NT2/D1 (cell line): Measurements from ENCODE around the gene SLC25A45.

Experiments used
- DNase-seq: peaks from one replicate; pipeline ENCODE4 v3.0.0-alpha.2; 2011; ENCODE audit warnings: low read depth, low spot score
- H3K27me3 ChIP-seq: 2 replicates; pipeline ENCODE4 v1.6.0; 2011; ENCODE audit warnings: mild to moderate bottlenecking; ENCODE audit not compliant: insufficient read length, insufficient read depth
- H3K36me3 ChIP-seq: 2 replicates; pipeline ENCODE4 v1.6.1; 2011; ENCODE audit warnings: mild to moderate bottlenecking, low read length, mixed read lengths; ENCODE audit not compliant: insufficient read depth, insufficient read length
- H3K4me1 ChIP-seq: 2 replicates; pipeline ENCODE4 v1.5.1; 2011; ENCODE audit not compliant: insufficient read depth, insufficient read length
- H3K4me3 ChIP-seq: 2 replicates; pipeline ENCODE4 v1.5.1; 2011; ENCODE audit warnings: low read depth; ENCODE audit not compliant: insufficient read length
- H3K9ac ChIP-seq: 2 replicates; pipeline ENCODE4 v1.6.0; 2011; ENCODE audit warnings: low read depth; ENCODE audit not compliant: insufficient read length
- H3K9me3 ChIP-seq: 2 replicates; pipeline ENCODE4 v1.5.1; 2011; ENCODE audit warnings: mild to moderate bottlenecking, low read length; ENCODE audit not compliant: insufficient read depth
- SUZ12 ChIP-seq: IDR thresholded peaks from 2 replicates; pipeline ENCODE4 v1.6.1; 2011; ENCODE audit not compliant: insufficient read length, insufficient read depth; ENCODE audit errors: extremely low read depth
- YY1 ChIP-seq: IDR thresholded peaks from 2 replicates; pipeline ENCODE4 v1.6.1; 2011; ENCODE audit not compliant: insufficient read length, insufficient read depth
- ZNF274 ChIP-seq: IDR thresholded peaks from 2 replicates; pipeline ENCODE4 v1.6.1; 2011; ENCODE audit warnings: mild to moderate bottlenecking, low read depth, low read length

The SLC25A45 gene

DNA sequence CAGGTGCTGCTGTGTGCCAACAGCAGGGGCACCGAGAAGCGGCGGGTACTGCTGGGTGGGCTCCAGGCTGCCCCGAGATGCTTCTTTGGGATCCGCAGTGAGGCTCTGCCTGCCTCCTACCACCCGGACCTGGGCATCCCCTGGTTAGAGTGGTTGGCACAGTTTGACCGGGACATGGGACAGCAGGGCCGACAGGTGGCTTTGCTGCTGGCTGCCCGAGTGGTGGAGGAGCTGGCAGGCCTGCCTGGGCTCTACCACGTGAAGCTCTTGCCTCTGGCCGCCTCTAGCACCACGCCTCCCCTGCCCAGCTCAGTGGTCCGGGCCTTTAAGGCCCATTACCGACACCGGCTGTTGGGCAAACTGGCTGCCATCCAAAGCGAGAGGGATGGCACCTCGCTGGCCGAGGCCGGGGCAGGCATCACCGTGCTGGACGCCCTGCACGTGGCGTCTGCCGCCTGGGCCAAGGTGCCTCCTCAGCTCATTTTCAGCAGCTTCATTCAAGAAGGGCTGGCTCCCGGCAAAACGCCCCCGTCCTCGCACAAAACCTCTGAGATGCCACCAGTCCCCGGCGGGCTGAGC, 26.0 kb downstream of the SLC25A45 start:
- H3K4me3 ChIP-seq, result no peak overlapping the region
- DNase-seq, result no peak
- peak overlapping the region; percentile 37 for H3K9ac ChIP-seq
- peaks cover 20% of the 10 kb centered on the region for H3K36me3 ChIP-seq
- no peaks in the 10 kb centered on the region for H3K9me3 ChIP-seq
- H3K27me3 ChIP-seq, result peaks cover 24% of the 10 kb centered on the region
- peaks cover 18% of the 10 kb centered on the region for H3K4me1 ChIP-seq
- TF ChIP-seq SUZ12 (no peak), ZNF274 (no peak), YY1 (no peak)

DNA sequence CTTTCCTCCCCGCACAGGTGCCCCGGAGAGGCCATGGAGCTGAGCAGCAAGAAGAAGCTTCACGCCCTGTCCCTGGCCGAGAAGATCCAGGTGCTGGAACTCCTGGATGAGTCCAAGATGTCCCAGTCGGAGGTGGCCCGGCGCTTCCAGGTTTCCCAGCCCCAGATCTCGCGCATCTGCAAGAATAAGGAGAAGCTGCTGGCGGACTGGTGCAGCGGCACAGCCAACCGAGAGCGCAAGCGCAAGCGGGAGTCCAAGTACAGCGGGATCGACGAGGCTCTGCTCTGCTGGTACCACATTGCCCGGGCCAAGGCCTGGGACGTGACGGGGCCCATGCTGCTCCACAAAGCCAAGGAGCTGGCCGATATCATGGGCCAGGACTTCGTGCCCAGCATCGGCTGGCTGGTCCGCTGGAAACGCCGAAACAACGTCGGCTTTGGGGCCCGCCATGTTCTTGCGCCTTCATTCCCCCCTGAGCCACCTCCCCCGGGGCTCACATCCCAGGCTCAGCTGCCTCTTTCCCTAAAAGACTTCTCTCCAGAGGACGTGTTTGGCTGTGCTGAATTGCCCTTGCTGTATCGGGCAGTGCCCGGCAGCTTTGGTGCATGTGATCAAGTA, 26.6 kb downstream of the SLC25A45 start:
- no peak for DNase-seq
- H3K9me3 ChIP-seq, result no peaks in the 10 kb centered on the region
- no peak overlapping the region for H3K4me3 ChIP-seq
- H3K36me3 ChIP-seq, result peaks cover 25% of the 10 kb centered on the region
- peaks cover 18% of the 10 kb centered on the region for H3K4me1 ChIP-seq
- peaks cover 24% of the 10 kb centered on the region for H3K27me3 ChIP-seq
- no peak for TF ChIP-seq SUZ12
- no peak for TF ChIP-seq ZNF274
- TF ChIP-seq YY1, result no peak
- peak overlapping the region; percentile 37 for H3K9ac ChIP-seq

DNA sequence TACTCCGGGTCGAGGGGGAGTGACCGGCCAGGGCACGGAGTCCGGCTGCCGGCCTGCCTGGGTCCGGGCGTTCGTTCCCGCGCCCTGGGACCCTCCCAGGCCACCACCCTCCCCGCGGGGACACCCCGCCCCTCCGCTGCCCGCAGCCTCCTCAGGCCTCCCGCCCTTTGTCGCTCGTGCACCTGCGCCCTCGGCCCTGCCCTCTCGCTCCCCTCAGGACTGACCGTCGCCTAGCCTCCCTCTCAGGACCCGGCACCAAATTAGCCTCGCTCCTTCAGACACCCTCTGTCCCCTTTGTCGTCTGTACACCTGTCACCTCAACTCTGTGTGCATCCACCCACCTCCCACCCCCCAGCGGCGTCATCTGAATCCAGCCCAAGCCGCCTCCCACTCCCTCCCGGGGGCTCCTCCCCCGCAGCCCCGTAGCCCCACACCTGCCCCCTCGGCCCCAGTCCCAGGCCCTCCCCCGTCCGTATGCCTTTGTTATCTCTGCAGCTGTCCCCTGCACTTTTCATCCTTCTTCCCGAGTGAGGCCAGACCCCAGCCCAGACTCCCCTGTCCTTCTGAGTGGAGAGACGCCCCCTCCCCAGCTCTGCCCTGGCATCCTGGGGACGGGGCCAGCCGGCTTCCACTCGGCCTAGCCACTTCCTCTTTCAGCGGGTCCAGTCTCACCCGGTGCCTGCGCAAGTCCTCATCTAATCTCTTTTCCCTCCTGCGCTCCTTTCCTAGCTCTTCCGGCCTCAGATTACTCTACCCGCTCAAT, 27.3 kb downstream of the SLC25A45 start:
- TF ChIP-seq YY1, result no peak
- no peak for TF ChIP-seq ZNF274
- no peak for TF ChIP-seq SUZ12
- Histone ChIP-seq H3K9me3 (no peaks in the 10 kb centered on the region), H3K9ac (peak overlapping the region; percentile 52), H3K36me3 (peaks cover 32% of the 10 kb centered on the region), H3K4me1 (peaks cover 18% of the 10 kb centered on the region), H3K27me3 (peaks cover 24% of the 10 kb centered on the region), H3K4me3 (peak overlapping the region; percentile 55)
- DNase-seq, result no peak

DNA sequence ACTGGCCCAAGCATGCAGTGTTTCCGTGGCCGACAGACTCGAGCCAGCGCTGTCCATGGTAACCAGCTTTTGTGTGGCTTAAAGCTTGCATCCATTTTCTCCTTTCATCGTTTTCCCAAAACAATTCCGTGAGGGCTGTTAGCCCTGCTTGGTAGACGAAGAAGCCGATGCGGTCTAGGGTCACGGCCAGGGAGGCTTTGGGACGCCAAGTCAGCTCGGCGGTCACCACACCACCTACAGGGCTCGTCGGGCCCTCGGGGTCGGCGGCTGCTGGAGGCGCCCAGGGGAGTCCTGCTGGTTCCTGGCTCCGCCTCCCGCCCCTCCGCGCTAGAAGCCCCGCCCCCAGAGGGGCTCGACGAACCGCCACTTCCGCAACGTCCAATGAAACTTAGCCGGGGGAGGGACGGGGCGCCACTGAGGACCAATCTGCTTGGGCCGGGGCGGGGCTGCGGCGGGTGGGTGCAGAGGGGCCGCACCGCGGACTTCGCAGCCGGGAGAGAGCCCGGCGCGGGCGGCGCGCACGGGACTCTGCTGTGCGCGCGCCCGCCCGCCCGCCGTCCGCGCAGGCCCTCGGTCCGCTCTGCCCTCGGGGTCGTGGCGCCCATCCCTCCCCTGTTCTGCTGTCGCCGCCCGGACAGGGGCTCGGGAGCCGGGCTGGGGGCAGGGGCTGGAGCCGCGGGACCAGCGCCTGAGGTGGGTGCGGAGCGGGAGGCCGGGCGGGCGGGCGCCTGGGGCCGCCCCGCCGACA, 28.0 kb downstream of the SLC25A45 start, which contains the start of gene TIGD3:
Gene TIGD3, plus strand, starts transcription at position 487 of the 748 bp plus-strand sequence. CDS start 1,058 bp downstream, outside the sequence.
- TF ChIP-seq ZNF274 (no peak), SUZ12 (no peak), YY1 (no peak)
- no peaks in the 10 kb centered on the region for H3K9me3 ChIP-seq
- peak within 1 kb of the TSS; percentile 52 for H3K9ac ChIP-seq

DNA sequence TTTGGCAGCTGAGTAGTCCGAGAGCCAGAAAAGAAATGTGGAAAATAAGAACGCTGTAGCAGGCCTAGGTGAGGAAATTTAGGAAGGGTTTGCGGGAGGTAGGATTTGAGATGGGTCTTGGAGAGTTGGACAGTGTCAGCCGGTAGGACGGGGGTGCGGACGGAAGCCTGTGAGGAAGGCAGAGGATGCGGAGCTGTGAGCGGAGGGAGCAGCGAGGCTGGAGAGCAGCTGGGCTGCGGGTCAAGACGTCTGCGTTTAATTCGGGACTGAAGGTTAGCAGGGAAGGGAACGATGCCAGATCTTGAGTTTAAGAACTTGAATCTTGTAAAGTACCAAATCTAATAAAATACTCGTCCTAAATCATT, 28.6 kb downstream of the SLC25A45 start:
- Histone ChIP-seq H3K4me1 (peaks cover 18% of the 10 kb centered on the region), H3K4me3 (peak overlapping the region; percentile 29), H3K9ac (peak overlapping the region; percentile 0), H3K9me3 (no peaks in the 10 kb centered on the region), H3K36me3 (peaks cover 43% of the 10 kb centered on the region), H3K27me3 (peaks cover 24% of the 10 kb centered on the region)
- TF ChIP-seq YY1, result no peak
- no peak for TF ChIP-seq ZNF274
- no peak for TF ChIP-seq SUZ12
- no peak for DNase-seq

More for the DNA sequence above, 28.0 kb downstream of the SLC25A45 start, which contains the start of gene TIGD3:
- peaks cover 18% of the 10 kb centered on the region for H3K4me1 ChIP-seq
- peaks cover 24% of the 10 kb centered on the region for H3K27me3 ChIP-seq
- peaks cover 38% of the 10 kb centered on the region for H3K36me3 ChIP-seq
- peak; percentile 93 for DNase-seq
- peak within 1 kb of the TSS; percentile 55 for H3K4me3 ChIP-seq

DNA sequence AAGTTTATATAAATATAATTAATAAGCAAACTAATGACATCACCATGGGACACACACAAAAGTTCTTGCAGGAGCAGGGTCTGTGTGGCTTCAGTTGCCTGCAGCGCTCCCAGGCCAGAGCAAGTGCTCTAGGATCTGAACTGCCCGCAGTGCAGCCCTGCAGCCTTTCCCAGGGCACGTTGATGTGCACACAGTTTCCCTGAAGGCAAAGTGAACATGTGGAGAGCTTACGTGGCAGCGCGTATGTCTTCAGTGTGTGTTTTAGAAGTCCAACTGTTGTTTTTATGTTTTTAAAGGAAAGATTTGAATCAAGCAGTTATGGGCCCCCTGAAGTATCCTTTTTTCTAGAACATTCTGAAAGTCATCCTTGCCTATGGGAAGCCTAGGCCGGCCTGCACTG, 29.1 kb downstream of the SLC25A45 start:
- H3K4me1 ChIP-seq, result peaks cover 18% of the 10 kb centered on the region
- peak overlapping the region; percentile 0 for H3K9ac ChIP-seq
- no peak for DNase-seq
- no peak overlapping the region for H3K4me3 ChIP-seq
- TF ChIP-seq YY1 (no peak), ZNF274 (no peak), SUZ12 (no peak)
- peaks cover 24% of the 10 kb centered on the region for H3K27me3 ChIP-seq
- peaks cover 48% of the 10 kb centered on the region for H3K36me3 ChIP-seq
- H3K9me3 ChIP-seq, result no peaks in the 10 kb centered on the region
